K562 (cell line): ENCODE data around the gene MACROD2.

ENCODE experiments used
- ATF2 ChIP-seq: sonication (generic); formaldehyde crosslinking; IDR thresholded peaks from 2 replicates; pipeline ENCODE4 v1.8.1; 2022; ENCODE audit warnings: missing genetic modification reagents
- MYC ChIP-seq, 2 experiments: fragments of 250-450 bp in 1 of 2; sonication (Bioruptor Pico) in 1 of 2; IDR thresholded peaks; 2 replicates each; pipeline versions ENCODE4 v1.5.1 to v1.6.1; 2012 to 2021; ENCODE audit warnings: low read depth in 2 of 2, borderline replicate concordance in 1 of 2, improper control_type of control experiment in 1 of 2, low read length in 1 of 2, mild to moderate bottlenecking in 1 of 2, moderate library complexity in 1 of 2
- NCOA2 ChIP-seq, 2 experiments: fragments of 450-650 bp; IDR thresholded peaks; 2 replicates each; pipeline ENCODE4 v1.6.1; 2018; ENCODE audit warnings: mild to moderate bottlenecking in 2 of 2, moderate library complexity in 1 of 2; ENCODE audit not compliant: partially characterized antibody in 2 of 2
- ZNF232 ChIP-seq: sonication (generic); formaldehyde crosslinking; IDR thresholded peaks from 2 replicates; pipeline ENCODE4 v1.8.0; 2022; ENCODE audit warnings: mild to moderate bottlenecking, missing genetic modification reagents
- ZNF24 ChIP-seq: fragments of 450-650 bp; IDR thresholded peaks from 2 replicates; pipeline ENCODE4 v1.6.1; 2016

GRCh38 chr20:14000917-14001316 is 5.6 kb downstream of the MACROD2 start:
- no peak for TF ChIP-seq MYC (IDR thresholded peaks at IDR 0.05; ENCODE audit: low read depth, low read length)
- TF ChIP-seq MYC (CRISPR knock-in tag; IDR thresholded peaks at IDR 0.05; ENCODE audit: borderline replicate concordance, low read depth) = no peak
- TF ChIP-seq ATF2 = no peak
- no peak for TF ChIP-seq NCOA2 (IDR thresholded peaks at IDR 0.05; ENCODE audit: partially characterized antibody in 2 of 2)
- TF ChIP-seq ZNF24 = no peak
- TF ChIP-seq ZNF232 (CRISPR knock-in tag) = no peak
